Fibroblast of lung (primary cell): ENCODE results near the gene MAN2B2. TPM values are rescaled to one million over a fixed set of nuclear protein-coding genes. Genes with fewer than 3 reads are reported as not detected.

ENCODE experiments used
- DNase-seq, 2 donors: peaks; one replicate each; pipeline versions ENCODE4 v3.0.0 to v3.0.0-alpha.2; 2010; ENCODE audit warnings: low read depth in 2 of 2
- H2AFZ ChIP-seq: 2 replicates; pipeline ENCODE4 v1.5.1; 2012; ENCODE audit warnings: low read length, control low read depth, inconsistent platforms
- H3K27ac ChIP-seq: 2 replicates; pipeline ENCODE4 v1.5.1; 2011; ENCODE audit warnings: low read length, control low read depth; ENCODE audit not compliant: insufficient read depth
- H3K27me3 ChIP-seq: 2 replicates; pipeline ENCODE4 v1.5.1; 2011; ENCODE audit warnings: mild to moderate bottlenecking, low read length; ENCODE audit not compliant: control insufficient read depth, insufficient read depth
- H3K36me3 ChIP-seq: 2 replicates; pipeline ENCODE4 v1.5.1; 2011; ENCODE audit warnings: low read length; ENCODE audit not compliant: control insufficient read depth, insufficient read depth
- H3K4me1 ChIP-seq: 2 replicates; pipeline ENCODE4 v1.5.1; 2011; ENCODE audit warnings: low read length; ENCODE audit not compliant: control insufficient read depth, insufficient read depth; ENCODE audit errors: extremely low read depth
- H3K4me2 ChIP-seq: 2 replicates; pipeline ENCODE4 v1.5.1; 2011; ENCODE audit warnings: low read length, control low read depth; ENCODE audit not compliant: insufficient read depth; ENCODE audit errors: extremely low read depth
- H3K4me3 ChIP-seq, 4 experiments: fragments of 200-600 bp in 1 of 4; sonication (generic) in 1 of 4; replicated peaks in 1 of 4; 2 replicates each; pipeline ENCODE4 v1.5.1; 2011 to 2016; ENCODE audit warnings: low read length in 4 of 4, low read depth in 3 of 4, mild to moderate bottlenecking in 3 of 4, control low read depth in 2 of 4, inconsistent platforms in 1 of 4, mixed read lengths in 1 of 4; ENCODE audit not compliant: insufficient read depth in 1 of 4; ENCODE audit errors: control extremely low read depth in 1 of 4
- H3K79me2 ChIP-seq: 2 replicates; pipeline ENCODE4 v1.5.1; 2012; ENCODE audit warnings: mild to moderate bottlenecking, low read length, inconsistent platforms; ENCODE audit not compliant: control insufficient read depth, insufficient read depth
- H3K9ac ChIP-seq: 2 replicates; pipeline ENCODE4 v1.5.1; 2011; ENCODE audit warnings: mild to moderate bottlenecking, low read length, control low read depth; ENCODE audit not compliant: insufficient read depth
- H3K9me3 ChIP-seq: 2 replicates; pipeline ENCODE4 v1.5.1; 2012; ENCODE audit warnings: low read depth, low read length; ENCODE audit not compliant: control insufficient read depth, insufficient read depth
- H4K20me1 ChIP-seq: 2 replicates; pipeline ENCODE4 v1.5.1; 2011; ENCODE audit warnings: low read length; ENCODE audit not compliant: control insufficient read depth, insufficient read depth; ENCODE audit errors: extremely low read depth
- CTCF ChIP-seq, 2 donors: IDR thresholded peaks in 1 of 2; conservative IDR thresholded peaks in 1 of 2; 1 replicate in 1 of 2; 2 replicates in 1 of 2; pipeline ENCODE4 v1.5.1; 2011 to 2012; ENCODE audit warnings: low read length in 2 of 2, control low read depth in 1 of 2, inconsistent platforms in 1 of 2, low read depth in 1 of 2, mild to moderate bottlenecking in 1 of 2
- EZH2 ChIP-seq: IDR thresholded peaks from 2 replicates; pipeline ENCODE4 v1.5.1; 2012; ENCODE audit warnings: low read length, control low read depth, mild to moderate bottlenecking; ENCODE audit errors: missing control alignments
- polyA plus RNA-seq, 2 donors: library from polyadenylated mRNA; depleted of rRNA in 1 of 2; stranded (reverse) in 1 of 2; unstranded in 1 of 2; fragments of >200 nt; gene quantifications; 2 replicates each; pipeline ENCODE4 v1.2.1, GENCODE V29; 2011 to 2012; ENCODE audit warnings: missing spikeins in 1 of 2
- total RNA-seq: library from RNA; depleted of rRNA; stranded (reverse); fragments of >200 nt; gene quantifications from 2 replicates; pipeline ENCODE4 v1.2.1, GENCODE V29; 2014

MAN2B2 gene
- total and polyA plus RNA-seq, 2 donors (not counting 1 experiment from before 2014, with no cell fraction given), result 19.0 to 27.2 TPM

DNA sequence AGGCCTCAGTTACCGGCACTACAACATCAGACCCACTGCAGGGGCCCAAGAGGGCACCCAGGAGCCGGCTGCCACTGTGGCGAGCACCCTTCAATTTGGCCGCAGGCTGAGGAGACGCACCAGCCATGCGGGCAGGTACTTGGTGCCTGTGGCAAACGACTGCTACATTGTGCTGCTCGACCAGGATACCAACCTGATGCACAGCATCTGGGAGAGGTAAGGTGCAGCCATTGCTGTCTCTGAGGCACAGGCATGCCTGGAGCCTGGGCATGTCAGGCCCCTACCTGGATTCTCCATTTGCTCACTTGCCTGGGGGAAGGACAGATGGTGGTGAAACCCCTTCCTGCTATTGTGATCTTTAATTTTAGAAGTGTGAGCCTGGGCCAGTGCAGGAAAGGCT is 30.1 kb downstream of the MAN2B2 start:
- Histone ChIP-seq H3K36me3 (peaks cover 5% of the 10 kb centered on the region), H3K27ac (no peak overlapping the region), H3K4me3 (no peak overlapping the region), H3K27me3 (no peaks in the 10 kb centered on the region), H3K9ac (no peak overlapping the region), H3K4me2 (no peak overlapping the region), H3K79me2 (no peaks in the 10 kb centered on the region), H3K9me3 (peaks cover 3% of the 10 kb centered on the region), H4K20me1 (no peaks in the 10 kb centered on the region), H3K4me1 (no peaks in the 10 kb centered on the region), H2AFZ (no peak overlapping the region)
- no peak for TF ChIP-seq EZH2
- TF ChIP-seq CTCF (conservative IDR thresholded peaks at IDR 0.05 in 1 of 2, IDR thresholded peaks at IDR 0.05 in 1 of 2; ENCODE audit: low read depth in 1 of 2, low read length in 2 of 2), result no peak
- no peak for DNase-seq

DNA sequence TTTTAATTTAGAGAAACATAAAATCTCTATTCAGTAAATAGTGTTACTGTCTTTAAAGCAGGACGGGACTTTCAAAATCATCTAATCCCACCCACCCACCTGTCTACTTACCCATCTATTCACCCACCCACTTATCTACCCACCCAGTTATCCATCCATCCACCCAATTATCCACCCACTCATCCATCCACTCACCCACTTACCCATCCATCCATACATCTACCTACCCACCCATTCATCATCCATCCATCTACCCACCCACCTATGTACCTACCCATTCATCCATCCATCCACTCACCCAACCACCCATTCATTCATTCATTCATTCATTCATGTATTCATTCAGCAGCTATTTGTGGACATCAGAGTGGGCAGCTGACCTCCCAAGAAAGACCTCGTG is 30.6 kb downstream of the MAN2B2 start:
- TF ChIP-seq EZH2 (no peak), CTCF (conservative IDR thresholded peaks at IDR 0.05 in 1 of 2, IDR thresholded peaks at IDR 0.05 in 1 of 2; ENCODE audit: low read depth in 1 of 2, low read length in 2 of 2) (no peak)
- Histone ChIP-seq H3K27me3 (no peaks in the 10 kb centered on the region), H3K4me3 (no peak overlapping the region), H3K9me3 (peaks cover 3% of the 10 kb centered on the region), H3K79me2 (no peaks in the 10 kb centered on the region), H4K20me1 (no peaks in the 10 kb centered on the region), H2AFZ (no peak overlapping the region), H3K9ac (no peak overlapping the region), H3K36me3 (peaks cover 8% of the 10 kb centered on the region), H3K27ac (no peak overlapping the region), H3K4me2 (no peak overlapping the region), H3K4me1 (no peaks in the 10 kb centered on the region)
- no peak for DNase-seq

DNA sequence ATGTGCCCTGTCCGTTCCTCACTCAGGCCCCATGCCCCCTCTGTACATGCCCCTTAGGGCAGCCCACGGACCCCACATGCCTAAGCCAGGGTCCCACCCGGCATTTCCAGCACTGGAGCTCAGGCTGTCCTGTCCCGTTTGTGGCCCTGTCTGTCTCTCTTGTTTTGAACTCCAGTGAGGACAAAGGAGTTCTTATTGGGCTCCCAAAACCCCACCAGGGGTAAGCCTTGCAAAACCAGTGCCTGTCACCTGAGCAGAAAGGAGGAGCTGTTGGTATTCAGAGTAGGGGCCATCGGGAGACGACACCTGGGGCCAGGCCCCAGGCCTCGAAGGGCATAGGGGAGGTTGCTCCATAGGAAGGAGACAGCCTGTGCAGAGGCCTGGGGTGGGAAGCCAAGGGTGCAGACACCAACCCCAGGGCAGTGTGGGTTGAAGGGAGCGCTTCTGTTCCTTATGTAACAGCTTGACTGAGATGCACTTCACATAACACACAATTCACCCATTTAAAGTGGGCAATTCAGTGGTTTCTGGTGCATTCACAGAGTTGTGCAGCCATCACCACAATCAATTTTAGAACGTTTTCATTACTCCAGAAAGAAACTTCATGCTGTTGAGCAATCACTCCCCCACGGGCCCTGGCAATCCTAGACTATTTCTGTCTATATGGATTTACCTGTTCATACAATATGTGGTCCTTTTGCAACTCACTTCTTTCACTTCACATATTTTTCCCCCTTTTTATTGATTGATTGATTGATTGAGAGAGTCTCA is 31.7 kb downstream of the MAN2B2 start:
- H3K4me3 ChIP-seq, result no peak overlapping the region
- no peaks in the 10 kb centered on the region for H4K20me1 ChIP-seq
- peaks cover 10% of the 10 kb centered on the region for H3K36me3 ChIP-seq
- H3K27me3 ChIP-seq, result no peaks in the 10 kb centered on the region
- DNase-seq, result no peak
- H3K27ac ChIP-seq, result no peak overlapping the region
- no peak overlapping the region for H3K9ac ChIP-seq
- no peak overlapping the region for H2AFZ ChIP-seq
- no peaks in the 10 kb centered on the region for H3K79me2 ChIP-seq
- H3K4me2 ChIP-seq, result no peak overlapping the region
- no peaks in the 10 kb centered on the region for H3K4me1 ChIP-seq
- TF ChIP-seq CTCF (conservative IDR thresholded peaks at IDR 0.05 in 1 of 2, IDR thresholded peaks at IDR 0.05 in 1 of 2; ENCODE audit: low read depth in 1 of 2, low read length in 2 of 2) (no peak), EZH2 (no peak)
- H3K9me3 ChIP-seq, result peaks cover 3% of the 10 kb centered on the region
